NCI-H2029 (cell line): ENCODE measurements around the gene CNTN5.

Experiments used
- DNase-seq: peaks from one replicate; lab custom pipeline; 2025; lab: John Stamatoyannopoulos, UW

CNTN5 gene

GRCh38 chr11:100329352-100329751, 1308.6 kb downstream of the CNTN5 start:
- no peak for DNase-seq

- no peak for DNase-seq
Measured at GRCh38 chr11:100336873-100337272, 1316.1 kb downstream of the CNTN5 start.

DNA sequence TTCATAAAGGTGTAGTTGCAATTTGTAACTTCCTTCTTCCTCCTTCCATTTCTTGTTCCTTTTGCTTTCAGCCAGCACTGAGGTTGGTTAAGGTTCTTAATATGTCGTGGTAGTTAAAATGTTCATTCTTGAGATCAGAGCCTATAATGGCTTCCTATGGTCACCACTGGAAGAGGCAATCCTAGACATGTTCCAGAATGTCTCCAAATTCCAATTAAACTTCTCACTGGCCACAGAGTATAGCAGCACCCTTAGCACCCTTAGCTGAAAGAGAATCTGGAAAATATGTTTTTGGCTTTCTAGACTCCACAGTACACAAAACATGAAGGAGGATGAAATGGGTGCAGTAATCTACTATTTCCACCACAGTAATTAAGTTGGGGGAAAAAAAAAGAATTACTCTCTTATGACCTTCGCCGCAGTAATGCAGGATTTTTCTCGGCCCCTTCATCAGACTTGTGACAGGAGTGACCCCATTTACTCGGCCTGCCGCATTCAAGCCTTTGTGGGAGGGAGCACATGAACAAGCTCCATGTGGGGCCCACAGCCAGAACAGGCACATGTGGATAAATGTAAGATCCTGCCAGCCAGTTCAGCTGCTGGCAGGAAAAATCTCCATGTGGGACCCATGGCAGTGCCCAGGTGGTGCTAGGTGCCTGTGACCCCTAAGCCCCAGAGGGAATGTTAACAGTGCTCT, 1317.5 kb downstream of the CNTN5 start:
- DNase-seq: no peak

DNA sequence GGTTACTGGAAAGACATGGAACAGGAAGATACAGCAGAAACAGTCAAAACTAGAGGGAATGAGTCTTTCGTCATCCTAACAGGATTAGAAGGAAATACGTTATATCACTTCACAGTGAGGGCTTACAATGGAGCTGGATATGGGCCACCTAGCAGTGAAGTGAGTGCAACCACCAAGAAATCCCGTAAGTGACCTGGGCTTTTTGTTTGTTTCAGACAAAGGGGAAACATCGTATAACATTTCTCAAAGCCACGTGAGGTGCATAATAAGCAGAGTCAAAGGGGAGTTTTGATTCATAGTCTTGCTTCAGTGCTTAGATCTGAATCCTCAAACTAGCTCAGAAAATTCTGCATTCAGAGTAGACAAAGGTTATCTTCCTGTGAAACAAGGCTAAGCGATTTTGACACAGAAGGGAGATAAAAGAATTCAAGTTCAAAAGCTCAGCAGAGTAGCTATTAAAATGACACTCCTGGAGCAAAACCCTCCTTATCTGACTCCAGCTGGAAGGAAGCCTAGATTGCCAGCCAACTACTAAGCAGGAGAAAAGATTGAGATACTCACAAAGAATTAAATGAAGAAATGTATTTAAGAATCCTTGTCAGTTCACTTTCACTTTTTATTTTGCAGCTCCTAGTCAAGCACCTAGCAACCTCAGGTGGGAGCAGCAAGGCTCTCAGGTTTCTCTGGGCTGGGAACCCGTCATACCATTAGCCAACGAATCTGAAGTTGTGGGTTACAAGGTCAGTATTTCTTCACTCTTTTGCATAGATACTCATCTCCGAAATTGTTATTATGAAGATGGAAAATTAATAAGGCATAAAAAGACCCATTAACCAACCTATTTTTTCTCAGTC, 1319.9 kb downstream of the CNTN5 start:
- DNase-seq: no peak

GRCh38 chr11:100353083-100353482, 1332.3 kb downstream of the CNTN5 start:
- no peak for DNase-seq

- DNase-seq: no peak
Measured at GRCh38 chr11:100354736-100355135, 1334.0 kb downstream of the CNTN5 start.

- no peak for DNase-seq
Measured at GRCh38 chr11:100356035-100356434, 1335.3 kb downstream of the CNTN5 start.

DNA sequence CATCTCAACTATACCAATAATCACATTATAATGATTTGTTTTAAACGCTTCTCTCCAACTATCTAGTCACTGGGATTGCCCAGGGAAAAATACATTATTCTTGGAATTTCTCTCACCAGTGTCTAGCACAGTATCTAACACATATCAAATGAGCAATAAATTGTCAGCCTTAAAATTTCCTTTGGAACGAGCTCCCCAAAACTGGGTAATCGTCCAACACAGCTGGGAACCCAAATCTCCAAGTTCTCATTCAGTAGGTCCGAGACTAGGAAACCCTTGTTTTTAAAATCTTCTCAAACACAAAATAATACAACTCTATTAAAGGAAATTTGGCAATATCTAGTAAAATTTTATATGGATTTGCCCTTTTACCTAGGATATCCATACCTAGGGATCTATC, 1338.5 kb downstream of the CNTN5 start:
- no peak for DNase-seq

DNA sequence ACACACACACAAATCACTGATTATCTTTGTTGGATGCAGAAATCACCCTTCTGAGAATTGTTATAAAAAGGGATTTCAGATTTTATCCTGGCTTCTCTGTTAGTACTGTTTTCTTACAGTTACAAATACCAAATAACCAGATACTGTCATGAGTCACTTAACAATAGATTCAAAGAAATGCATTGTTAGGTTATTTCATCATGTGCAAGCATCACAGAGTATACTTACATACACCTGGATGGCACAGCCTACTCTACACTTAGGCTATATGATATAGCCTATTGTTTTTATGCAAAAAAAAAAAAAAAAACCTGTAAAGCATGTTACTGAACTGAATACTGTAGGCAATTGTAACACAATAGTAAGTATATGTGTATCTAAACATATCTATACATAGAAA, 1347.1 kb downstream of the CNTN5 start:
- no peak for DNase-seq

DNA sequence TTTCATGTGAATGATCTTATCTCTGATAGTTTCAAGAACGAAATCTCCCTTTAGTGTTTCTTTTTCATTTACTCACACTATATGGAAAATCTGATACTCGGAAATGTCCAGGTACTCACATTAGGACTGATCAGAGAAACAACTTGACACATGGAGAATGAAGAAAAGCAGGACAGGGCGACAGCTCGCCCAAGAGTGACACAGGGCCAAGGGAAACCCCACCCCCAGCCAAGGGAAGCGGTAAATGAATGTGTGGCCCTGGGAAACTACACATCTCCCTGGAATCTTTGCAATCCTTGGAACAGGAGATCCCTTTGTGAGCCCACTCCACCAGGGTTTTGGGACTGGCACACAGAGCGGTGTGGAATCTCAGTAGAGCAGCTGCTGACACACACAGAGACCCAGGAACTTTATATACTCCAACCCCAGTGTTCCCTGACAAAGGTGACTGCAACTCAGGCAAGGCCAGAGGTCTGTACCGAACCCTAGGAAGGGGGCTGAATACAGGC, 1362.7 kb downstream of the CNTN5 start:
- no peak for DNase-seq

DNA sequence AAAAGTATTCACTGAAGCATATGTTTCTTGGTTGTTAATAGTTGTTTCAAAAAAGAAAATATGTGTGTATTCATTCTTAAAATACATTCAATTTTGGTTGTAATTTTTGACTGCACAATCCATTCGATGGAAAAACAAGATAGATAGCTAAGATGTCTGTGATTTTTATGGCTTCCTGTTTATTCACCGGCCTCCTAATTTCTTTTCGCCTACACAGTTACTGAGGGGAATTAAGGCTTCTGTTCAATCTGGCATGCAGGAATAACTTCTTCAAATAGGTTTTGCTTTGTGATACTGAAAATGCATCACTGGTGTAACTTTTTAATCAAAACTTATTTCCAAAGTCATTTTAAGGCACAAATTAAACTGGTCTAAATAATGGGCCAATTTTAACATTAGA, 1375.5 kb downstream of the CNTN5 start:
- DNase-seq: no peak

- no peak for DNase-seq
Measured at GRCh38 chr11:100397401-100397800, 1376.7 kb downstream of the CNTN5 start.

GRCh38 chr11:100403816-100404215, 1383.1 kb downstream of the CNTN5 start:
- DNase-seq: no peak

- no peak for DNase-seq
Measured at GRCh38 chr11:100404907-100405306, 1384.2 kb downstream of the CNTN5 start.
